HPDE6-E6E7 (cell line): ENCODE data around the gene NSMCE1.
"Not testable (repeated sequence)": the region's sequence is repeated elsewhere in the genome, so short reads cannot be mapped to it uniquely, and the experiment has no call there.

Experiments
- DNase-seq: peaks from one replicate; pipeline ENCODE4 v3.0.0; 2011; ENCODE audit warnings: missing footprints; ENCODE audit errors: extremely low spot score

NSMCE1 gene

GRCh38 chr16:27269300-27270150, 953 bp upstream of the NSMCE1 start:
- DNase-seq = no peak

- DNase-seq = no peak
Measured at GRCh38 chr16:27267037-27267677, 1.4 kb downstream of the NSMCE1 start.

GRCh38 chr16:27265982-27266381, 2.6 kb downstream of the NSMCE1 start:
- DNase-seq = no peak

- DNase-seq = peak; percentile 32
Measured at GRCh38 chr16:27264151-27264550, 4.4 kb downstream of the NSMCE1 start.

GRCh38 chr16:27262904-27263423, 5.6 kb downstream of the NSMCE1 start:
- not testable (repeated sequence) for DNase-seq

GRCh38 chr16:27259710-27260109, 8.9 kb downstream of the NSMCE1 start:
- DNase-seq = no peak

- DNase-seq = no peak
Measured at GRCh38 chr16:27258241-27258734, 10.3 kb downstream of the NSMCE1 start.

GRCh38 chr16:27257271-27257670, 11.3 kb downstream of the NSMCE1 start:
- DNase-seq = no peak

- no peak for DNase-seq
Measured at GRCh38 chr16:27256861-27257260, 11.7 kb downstream of the NSMCE1 start.

GRCh38 chr16:27254262-27254811, 14.2 kb downstream of the NSMCE1 start:
- DNase-seq = no peak

- DNase-seq = peak; percentile 87
Measured at GRCh38 chr16:27253526-27253930, 15.0 kb downstream of the NSMCE1 start.

- no peak for DNase-seq
Measured at GRCh38 chr16:27252206-27252585, 16.4 kb downstream of the NSMCE1 start.

- no peak for DNase-seq
Measured at GRCh38 chr16:27251541-27252205, 16.9 kb downstream of the NSMCE1 start.

GRCh38 chr16:27248886-27249285, 19.7 kb downstream of the NSMCE1 start:
- not testable (repeated sequence) for DNase-seq

- no peak for DNase-seq
Measured at GRCh38 chr16:27248036-27248435, 20.5 kb downstream of the NSMCE1 start.

GRCh38 chr16:27247076-27247475, 21.5 kb downstream of the NSMCE1 start:
- DNase-seq = not testable (repeated sequence)

GRCh38 chr16:27246439-27246838, 22.1 kb downstream of the NSMCE1 start:
- DNase-seq = no peak

- peak; percentile 67 for DNase-seq
Measured at GRCh38 chr16:27245276-27246172, 23.0 kb downstream of the NSMCE1 start.

- DNase-seq = no peak
Measured at GRCh38 chr16:27244363-27244755, 24.2 kb downstream of the NSMCE1 start.

- DNase-seq = no peak
Measured at GRCh38 chr16:27243725-27244362, 24.7 kb downstream of the NSMCE1 start.
